ENCODE results near the gene VPREB1. TPM values are rescaled to one million over a fixed set of nuclear protein-coding genes. Genes with fewer than 3 reads are reported as not detected.
"Not testable (repeated sequence)": the region's sequence is repeated elsewhere in the genome, so short reads cannot be mapped to it uniquely, and the experiment has no call there.

The VPREB1 gene
- total and polyA plus RNA-seq, 9 donors = 0.17 to 1.2 (median 0.31) TPM

DNA sequence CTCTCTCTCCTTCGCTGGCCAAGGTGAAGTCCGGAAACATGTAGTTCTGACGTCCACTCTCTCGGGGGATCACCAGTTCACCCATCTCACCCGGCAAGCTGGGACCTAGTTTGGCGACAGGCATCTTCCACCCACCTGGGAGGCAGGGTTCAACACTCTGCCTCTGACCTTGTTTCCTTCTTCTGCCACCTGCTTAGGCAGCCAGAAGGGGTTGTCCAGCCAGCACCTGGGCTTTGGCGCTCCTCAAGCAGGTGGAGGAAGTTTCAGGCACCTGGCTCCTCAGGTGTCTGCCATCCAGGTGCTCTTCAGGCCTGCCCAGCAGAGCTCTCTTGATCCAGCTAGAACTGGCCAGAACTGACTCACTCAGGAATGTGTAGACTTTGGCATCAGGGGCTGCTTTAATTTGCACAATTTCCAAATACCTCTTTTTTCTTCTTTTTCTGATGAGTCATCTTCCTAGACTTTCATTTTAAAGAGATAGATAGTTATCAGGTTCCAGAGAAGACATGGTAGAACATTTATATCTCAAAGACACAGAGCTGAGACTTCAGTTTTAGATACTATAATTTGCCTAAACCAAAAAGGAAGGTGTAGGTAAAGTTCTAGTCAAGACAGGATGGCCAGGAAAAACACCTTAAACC is 25.6 kb downstream of the VPREB1 start:
- not testable (repeated sequence) for H3K4me3 ChIP-seq (ENCODE audit: low read length); H3K27me3 ChIP-seq (ENCODE audit: control insufficient read depth, insufficient read depth, low read length); DNase-seq; H3K36me3 ChIP-seq (ENCODE audit: control insufficient read depth, insufficient read depth, low read length); H3K9me3 ChIP-seq (replicated peaks; ENCODE audit: control insufficient read depth, low read depth, low read length); H3K4me1 ChIP-seq (ENCODE audit: control insufficient read depth, insufficient read depth, low read length); H3K27ac ChIP-seq (ENCODE audit: low read length)
- no CpG with 5 or more reads among the region's 7 CpGs for WGBS (ENCODE audit: insufficient coverage)

- not testable (repeated sequence) for H3K27me3 ChIP-seq (ENCODE audit: control insufficient read depth, insufficient read depth, low read length); H3K9me3 ChIP-seq (replicated peaks; ENCODE audit: control insufficient read depth, low read depth, low read length); DNase-seq; H3K4me1 ChIP-seq (ENCODE audit: control insufficient read depth, insufficient read depth, low read length); H3K36me3 ChIP-seq (ENCODE audit: control insufficient read depth, insufficient read depth, low read length); H3K4me3 ChIP-seq (ENCODE audit: low read length); H3K27ac ChIP-seq (ENCODE audit: low read length)
- WGBS (ENCODE audit: insufficient coverage) = no CpG with 5 or more reads among the region's 4 CpGs
These were observed 32.8 kb downstream of the VPREB1 start for GRCh38 chr22:22277423-22277822.

DNA sequence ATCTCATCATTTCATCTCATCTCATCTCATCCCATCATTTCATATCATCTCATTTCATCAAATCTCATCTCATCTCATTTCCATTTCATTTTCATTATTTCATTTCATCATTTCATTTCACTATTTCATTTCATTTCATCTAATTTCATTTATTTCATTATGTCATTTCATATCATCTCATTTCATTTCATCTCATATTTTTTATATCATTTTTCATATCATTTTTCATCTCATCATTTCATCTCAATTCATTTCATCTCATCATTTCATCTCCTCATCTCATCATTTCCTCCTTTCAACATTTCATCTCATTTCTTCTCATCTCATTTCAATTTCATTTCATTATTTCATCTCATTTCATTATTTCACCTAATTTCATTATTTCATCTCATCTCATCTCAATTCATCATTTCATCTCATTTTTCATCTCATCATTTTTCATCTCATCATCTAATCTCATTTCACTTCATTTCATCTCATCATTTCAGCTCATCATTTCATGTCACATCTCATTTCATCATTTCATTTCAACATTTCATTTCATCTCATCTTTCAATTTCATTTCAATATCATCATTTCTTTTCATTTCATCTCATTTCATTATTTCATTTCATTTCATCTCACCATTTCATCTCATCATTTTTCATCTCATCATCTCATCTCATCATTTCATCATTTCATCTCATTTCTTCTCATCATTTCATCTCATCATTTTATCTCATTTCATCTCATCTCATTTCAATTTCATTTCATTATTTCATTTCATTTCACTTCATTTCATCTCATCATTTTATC is 40.6 kb downstream of the VPREB1 start:
- not testable (repeated sequence) for H3K9me3 ChIP-seq (replicated peaks; ENCODE audit: control insufficient read depth, low read depth, low read length); H3K4me3 ChIP-seq (ENCODE audit: low read length); DNase-seq; H3K4me1 ChIP-seq (ENCODE audit: control insufficient read depth, insufficient read depth, low read length); H3K27me3 ChIP-seq (ENCODE audit: control insufficient read depth, insufficient read depth, low read length); H3K27ac ChIP-seq (ENCODE audit: low read length); H3K36me3 ChIP-seq (ENCODE audit: control insufficient read depth, insufficient read depth, low read length)

DNA sequence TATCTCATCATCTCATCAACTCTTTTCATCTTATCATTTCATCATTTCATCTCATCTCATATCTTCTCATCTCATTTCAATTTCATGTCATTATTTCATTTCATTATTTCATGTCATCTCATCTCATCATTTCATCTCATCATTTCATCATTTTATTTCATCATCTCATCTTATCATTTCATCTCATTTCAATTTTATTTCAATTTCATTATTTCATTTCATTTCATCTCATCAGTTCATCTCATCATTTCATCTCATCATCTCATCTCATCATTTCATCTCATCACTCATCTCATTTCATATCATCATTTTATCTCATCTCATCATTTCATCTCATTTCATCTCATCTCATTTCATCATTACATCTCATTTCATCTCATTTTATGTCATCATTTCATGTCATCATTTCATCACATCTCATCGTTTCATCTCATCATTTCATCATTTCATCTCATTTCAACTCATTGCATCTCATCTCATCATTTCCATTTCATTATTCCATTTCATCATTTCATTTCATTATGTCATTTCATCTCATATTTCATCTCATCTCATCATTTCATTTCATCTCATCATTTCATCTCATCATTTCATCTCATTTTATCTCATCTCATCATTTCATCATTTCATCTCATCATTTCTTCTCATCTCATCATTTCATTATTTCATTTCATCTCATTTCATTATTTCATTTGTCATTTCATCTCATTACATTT is 42.0 kb downstream of the VPREB1 start:
- 90% methylated on average over 1 of the region's 1 CpG for WGBS (ENCODE audit: insufficient coverage)
- H3K4me1 ChIP-seq (ENCODE audit: control insufficient read depth, insufficient read depth, low read length); H3K27me3 ChIP-seq (ENCODE audit: control insufficient read depth, insufficient read depth, low read length); H3K27ac ChIP-seq (ENCODE audit: low read length); H3K9me3 ChIP-seq (replicated peaks; ENCODE audit: control insufficient read depth, low read depth, low read length); H3K4me3 ChIP-seq (ENCODE audit: low read length); DNase-seq; H3K36me3 ChIP-seq (ENCODE audit: control insufficient read depth, insufficient read depth, low read length): not testable (repeated sequence)

GRCh38 chr22:22287106-22287626 is 42.6 kb downstream of the VPREB1 start:
- 100% methylated on average over 3 of the region's 5 CpGs for WGBS (ENCODE audit: insufficient coverage)
- not testable (repeated sequence) for H3K27ac ChIP-seq (ENCODE audit: low read length); H3K36me3 ChIP-seq (ENCODE audit: control insufficient read depth, insufficient read depth, low read length); H3K27me3 ChIP-seq (ENCODE audit: control insufficient read depth, insufficient read depth, low read length); H3K4me3 ChIP-seq (ENCODE audit: low read length); DNase-seq; H3K9me3 ChIP-seq (replicated peaks; ENCODE audit: control insufficient read depth, low read depth, low read length); H3K4me1 ChIP-seq (ENCODE audit: control insufficient read depth, insufficient read depth, low read length)

DNA sequence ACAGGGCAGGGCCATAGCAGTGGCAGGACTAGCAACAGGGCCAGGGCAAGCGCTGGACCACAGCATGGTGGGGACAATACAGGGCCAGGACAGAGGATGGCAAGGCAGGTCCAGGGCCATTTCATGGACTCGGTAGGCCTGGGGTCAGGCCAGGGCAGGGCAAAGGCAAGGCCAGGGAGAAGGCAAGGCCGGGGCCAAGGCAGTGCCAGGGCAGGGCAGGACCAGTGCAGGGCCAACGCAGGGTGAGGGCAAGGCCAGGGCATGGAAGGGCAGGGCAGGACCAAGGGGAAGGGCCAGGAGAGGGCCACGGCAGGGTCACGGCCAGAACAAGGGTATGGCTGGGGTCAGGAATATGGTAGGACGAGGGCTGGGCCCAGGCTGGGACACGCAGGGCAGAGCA is 45.1 kb downstream of the VPREB1 start:
- H3K9me3 ChIP-seq (replicated peaks; ENCODE audit: control insufficient read depth, low read depth, low read length); H3K27me3 ChIP-seq (ENCODE audit: control insufficient read depth, insufficient read depth, low read length); H3K4me3 ChIP-seq (ENCODE audit: low read length); H3K27ac ChIP-seq (ENCODE audit: low read length); H3K36me3 ChIP-seq (ENCODE audit: control insufficient read depth, insufficient read depth, low read length); DNase-seq; H3K4me1 ChIP-seq (ENCODE audit: control insufficient read depth, insufficient read depth, low read length): not testable (repeated sequence)
- 96% methylated on average over 4 of the region's 8 CpGs for WGBS (ENCODE audit: insufficient coverage)

GRCh38 chr22:22291129-22291806 is 46.7 kb downstream of the VPREB1 start:
- H3K4me1 ChIP-seq (ENCODE audit: control insufficient read depth, insufficient read depth, low read length); H3K27ac ChIP-seq (ENCODE audit: low read length); H3K4me3 ChIP-seq (ENCODE audit: low read length); H3K27me3 ChIP-seq (ENCODE audit: control insufficient read depth, insufficient read depth, low read length); H3K36me3 ChIP-seq (ENCODE audit: control insufficient read depth, insufficient read depth, low read length); H3K9me3 ChIP-seq (replicated peaks; ENCODE audit: control insufficient read depth, low read depth, low read length); DNase-seq: not testable (repeated sequence)
- WGBS (ENCODE audit: insufficient coverage) = 94% methylated on average over 2 of the region's 3 CpGs

- not testable (repeated sequence) for H3K27ac ChIP-seq (ENCODE audit: low read length); H3K4me3 ChIP-seq (ENCODE audit: low read length); H3K9me3 ChIP-seq (replicated peaks; ENCODE audit: control insufficient read depth, low read depth, low read length); H3K27me3 ChIP-seq (ENCODE audit: control insufficient read depth, insufficient read depth, low read length); H3K36me3 ChIP-seq (ENCODE audit: control insufficient read depth, insufficient read depth, low read length); H3K4me1 ChIP-seq (ENCODE audit: control insufficient read depth, insufficient read depth, low read length); DNase-seq
- WGBS (ENCODE audit: insufficient coverage) = 96% methylated on average over 3 of the region's 3 CpGs
These were observed 48.1 kb downstream of the VPREB1 start for GRCh38 chr22:22292656-22293055.

- H3K4me1 ChIP-seq (ENCODE audit: control insufficient read depth, insufficient read depth, low read length); H3K9me3 ChIP-seq (replicated peaks; ENCODE audit: control insufficient read depth, low read depth, low read length); H3K27me3 ChIP-seq (ENCODE audit: control insufficient read depth, insufficient read depth, low read length); H3K27ac ChIP-seq (ENCODE audit: low read length); DNase-seq; H3K4me3 ChIP-seq (ENCODE audit: low read length); H3K36me3 ChIP-seq (ENCODE audit: control insufficient read depth, insufficient read depth, low read length): not testable (repeated sequence)
- WGBS (ENCODE audit: insufficient coverage) = 93% methylated on average over 7 of the region's 7 CpGs
These were observed 48.9 kb downstream of the VPREB1 start for GRCh38 chr22:22293436-22293835.

DNA sequence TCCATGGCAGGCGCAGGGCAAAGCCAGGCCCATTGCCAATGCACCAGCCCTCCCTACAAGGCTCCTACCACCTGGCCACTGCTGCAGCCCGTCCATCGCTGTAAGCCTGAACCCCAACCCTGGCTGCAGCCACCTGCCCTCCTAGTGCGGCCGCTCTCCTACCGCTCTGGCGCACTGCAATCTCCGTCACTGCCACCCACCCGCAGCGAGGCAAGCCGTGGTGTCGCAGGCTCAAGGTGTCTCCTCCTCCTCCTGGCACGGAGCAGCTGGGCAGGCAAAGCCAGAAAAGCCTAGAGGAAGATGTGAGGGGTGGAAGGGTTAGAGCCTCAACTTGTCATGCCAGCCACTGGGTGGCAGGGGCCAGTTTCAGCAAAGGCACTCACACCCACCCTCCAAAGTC is 50.1 kb downstream of the VPREB1 start:
- WGBS (ENCODE audit: insufficient coverage) = 98% methylated on average over 8 of the region's 13 CpGs
- not testable (repeated sequence) for H3K9me3 ChIP-seq (replicated peaks; ENCODE audit: control insufficient read depth, low read depth, low read length); H3K27me3 ChIP-seq (ENCODE audit: control insufficient read depth, insufficient read depth, low read length); H3K4me3 ChIP-seq (ENCODE audit: low read length); H3K27ac ChIP-seq (ENCODE audit: low read length); H3K4me1 ChIP-seq (ENCODE audit: control insufficient read depth, insufficient read depth, low read length); H3K36me3 ChIP-seq (ENCODE audit: control insufficient read depth, insufficient read depth, low read length); DNase-seq
